Caki2 (cell line): ENCODE measurements around the gene MYOM1. TPM values are rescaled to one million over a fixed set of nuclear protein-coding genes. Genes with fewer than 3 reads are reported as not detected.

Source experiments
- DNase-seq: peaks from one replicate; pipeline ENCODE4 v3.0.0-alpha.2; 2015; ENCODE audit warnings: low read depth
- in situ Hi-C: cut with HindIII; loops from 2 replicates; pipeline ENCODE4 v1.10.0; 2016; ENCODE audit warnings: low sequenced_read_pairs, low pct_unique_long_range_greater_than_20kb, mixed read lengths
- total RNA-seq: library from RNA; depleted of rRNA; stranded (reverse); fragments of >200 nt; shearing (Covaris generic); gene quantifications from 2 replicates; pipeline ENCODE4 v1.2.3, GENCODE V29; 2014; ENCODE audit warnings: low replicate concordance

Gene MYOM1
- total RNA-seq, 1 experiment from 2014 or later = 0.17 TPM

GRCh38 chr18:3171631-3172030, 48.1 kb downstream of the MYOM1 start:
- in situ Hi-C loops = no loop called here
- DNase-seq = no peak

DNA sequence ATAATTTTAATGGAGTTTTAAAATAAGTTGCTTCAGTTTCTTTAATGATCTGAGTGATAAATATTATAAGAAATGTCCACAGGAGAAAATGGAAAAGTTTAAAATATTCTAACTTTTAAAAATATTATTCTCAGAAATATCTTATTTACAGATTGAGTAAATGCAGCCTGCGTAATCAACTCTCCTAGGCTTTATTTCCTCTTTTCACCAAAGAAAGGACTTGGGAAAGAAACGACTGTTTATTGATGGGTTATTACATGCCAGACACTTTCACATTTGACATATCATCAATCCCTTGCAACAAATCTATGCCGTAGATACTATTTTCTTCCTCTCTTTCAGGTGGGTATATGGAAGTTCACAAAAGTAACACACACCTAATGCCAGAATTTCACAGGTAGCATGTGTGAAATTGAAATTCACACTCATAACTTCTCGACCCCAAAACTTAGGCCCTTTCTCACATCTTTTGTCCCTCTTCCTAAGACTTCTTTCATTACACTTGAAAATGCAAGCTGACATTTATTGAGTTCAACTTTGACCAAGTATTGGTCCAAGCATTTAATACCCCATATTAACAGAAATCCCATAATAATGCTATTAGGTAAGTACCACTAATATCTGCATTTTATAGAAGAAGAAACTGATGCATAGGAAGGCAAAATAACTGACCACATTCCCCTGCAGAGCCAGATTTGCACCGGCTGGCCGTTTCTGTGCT, 49.2 kb downstream of the MYOM1 start:
- DNase-seq = no peak
- in situ Hi-C loops = no loop called here

- in situ Hi-C loops = no loop called here
- no peak for DNase-seq
Measured at GRCh38 chr18:3164381-3164780, 55.4 kb downstream of the MYOM1 start.

GRCh38 chr18:3163968-3164367, 55.8 kb downstream of the MYOM1 start:
- no peak for DNase-seq
- in situ Hi-C loops = no loop called here

- peak; percentile 52 for DNase-seq
- in situ Hi-C loops = no loop called here
Measured at GRCh38 chr18:3162181-3162580, 57.6 kb downstream of the MYOM1 start.

DNA sequence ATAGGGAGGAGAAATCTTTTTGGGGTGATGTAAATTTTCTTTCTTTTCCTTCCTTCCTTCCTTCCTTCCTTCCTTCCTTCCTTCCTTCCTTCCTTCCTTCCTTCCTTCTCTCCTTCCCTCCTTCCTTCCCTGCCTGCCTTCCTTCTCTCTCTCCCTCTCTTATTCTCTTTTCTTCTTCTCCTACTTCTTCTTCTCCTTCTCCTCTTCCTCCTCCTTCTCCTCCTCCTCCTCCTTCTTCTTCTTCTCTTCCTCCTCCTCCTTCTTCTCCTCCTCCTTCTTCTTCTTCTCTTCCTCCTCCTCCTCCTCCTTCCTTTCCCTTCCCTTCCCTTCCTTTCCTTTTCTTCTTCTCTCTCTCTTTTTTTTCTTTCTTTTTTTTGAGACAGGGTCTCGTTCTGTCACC, 59.9 kb downstream of the MYOM1 start:
- in situ Hi-C loops = no loop called here
- DNase-seq = no peak

- in situ Hi-C loops = no loop called here
- DNase-seq = no peak
Measured at GRCh38 chr18:3157606-3158005, 62.2 kb downstream of the MYOM1 start.

DNA sequence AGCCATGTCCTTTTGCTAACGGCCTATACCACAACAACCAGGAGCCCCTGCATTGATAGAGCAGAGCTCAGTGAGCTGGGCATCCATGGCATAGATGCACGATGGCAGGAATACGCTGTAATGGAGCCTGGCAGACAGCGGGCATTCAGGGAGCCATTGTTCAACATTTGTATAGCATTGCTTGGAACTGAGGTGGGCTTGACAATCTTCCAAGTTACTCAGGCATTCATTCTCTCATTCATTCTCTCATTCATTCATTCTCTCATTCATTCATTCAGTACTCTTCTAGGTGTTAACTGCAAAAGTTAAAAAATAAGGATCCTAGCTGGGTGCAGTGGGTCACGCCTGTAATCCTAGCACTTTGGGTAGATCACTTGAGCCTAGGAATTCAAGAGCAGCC, 62.7 kb downstream of the MYOM1 start:
- DNase-seq = no peak
- in situ Hi-C loops = no loop called here

- no peak for DNase-seq
- in situ Hi-C loops = no loop called here
Measured at GRCh38 chr18:3156325-3156640, 63.5 kb downstream of the MYOM1 start.

DNA sequence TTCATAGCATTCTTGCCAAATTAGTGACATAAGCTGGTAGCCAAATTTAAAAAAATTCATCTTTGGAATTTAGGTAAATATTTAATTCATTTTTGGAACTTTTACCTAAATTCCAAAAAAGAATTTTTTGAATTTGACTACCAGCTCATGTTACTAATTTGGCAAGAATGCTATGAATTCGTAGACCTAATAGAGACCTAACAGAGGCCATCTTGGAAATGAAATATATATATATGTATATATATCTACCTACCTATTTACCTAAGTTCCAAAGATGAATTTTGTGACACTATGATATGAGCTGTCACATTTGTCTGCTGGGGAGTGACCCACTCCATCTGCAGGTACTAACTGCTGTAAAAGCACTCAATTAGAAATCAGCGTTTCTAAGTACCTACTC, 65.6 kb downstream of the MYOM1 start:
- DNase-seq = no peak
- in situ Hi-C loops = no loop called here

GRCh38 chr18:3153107-3153704, 66.6 kb downstream of the MYOM1 start:
- in situ Hi-C loops = no loop called here

DNA sequence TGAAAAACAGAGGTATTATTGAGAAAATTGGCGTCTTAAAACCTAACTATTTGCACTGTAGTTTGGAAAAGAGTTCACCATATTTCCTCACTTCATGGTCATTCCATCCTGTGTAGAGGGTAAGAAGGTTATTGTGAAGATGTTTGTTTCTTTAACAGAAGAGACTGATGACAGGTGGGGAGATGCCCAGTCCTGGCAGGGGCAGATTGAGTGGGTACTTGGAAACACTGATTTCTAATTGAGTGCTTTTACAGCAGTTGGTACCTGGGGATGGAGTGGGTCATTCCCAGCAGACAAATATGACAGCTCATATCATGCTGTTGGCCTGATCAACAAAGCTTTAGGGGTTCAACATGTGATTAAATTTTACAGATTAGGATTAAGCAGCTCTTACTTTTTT, 67.5 kb downstream of the MYOM1 start:
- DNase-seq = no peak
- in situ Hi-C loops = no loop called here

More at GRCh38 chr18:3153107-3153704, 66.6 kb downstream of the MYOM1 start:
- DNase-seq = peak; percentile 79

- in situ Hi-C loops = no loop called here
- no peak for DNase-seq
Measured at GRCh38 chr18:3151399-3152264, 68.1 kb downstream of the MYOM1 start.

DNA sequence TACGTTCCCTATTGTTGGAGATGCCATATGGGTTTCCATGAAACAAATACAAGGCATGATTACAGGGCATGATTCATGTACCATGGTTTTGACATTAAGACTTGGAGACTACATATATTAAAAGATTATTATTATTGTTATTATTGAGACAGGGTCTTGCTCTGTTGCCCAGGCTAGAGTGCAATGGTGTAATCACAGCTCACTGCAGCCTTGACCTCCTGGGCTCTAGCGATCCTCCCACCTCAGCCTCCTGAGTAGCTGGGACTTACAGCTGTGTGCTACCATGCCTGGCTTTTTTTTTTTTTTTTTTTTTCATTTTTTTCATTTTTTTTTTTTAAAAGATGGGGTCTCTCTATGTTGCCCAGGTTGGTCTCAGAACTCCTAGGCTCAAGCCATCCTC, 69.1 kb downstream of the MYOM1 start:
- no peak for DNase-seq
- in situ Hi-C loops = no loop called here

DNA sequence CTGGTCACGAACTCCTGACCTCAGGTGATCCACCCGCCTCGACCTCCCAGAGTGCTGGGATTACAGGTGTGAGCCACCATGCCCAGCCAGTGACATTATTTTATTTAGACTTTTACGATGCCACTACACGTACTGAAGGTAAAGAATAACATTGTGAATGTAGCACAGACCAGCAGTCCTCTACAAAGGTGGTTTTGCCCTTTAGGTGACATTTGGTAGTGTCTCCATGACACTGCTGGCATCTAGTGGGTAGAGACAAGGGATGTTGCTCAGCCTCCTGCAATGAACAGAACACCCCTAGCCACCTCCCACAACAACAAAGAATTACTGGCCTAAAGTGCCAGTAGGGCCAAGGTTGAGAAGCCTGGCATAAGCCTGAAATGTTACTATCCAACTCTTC, 69.5 kb downstream of the MYOM1 start:
- in situ Hi-C loops = no loop called here
- no peak for DNase-seq

DNA sequence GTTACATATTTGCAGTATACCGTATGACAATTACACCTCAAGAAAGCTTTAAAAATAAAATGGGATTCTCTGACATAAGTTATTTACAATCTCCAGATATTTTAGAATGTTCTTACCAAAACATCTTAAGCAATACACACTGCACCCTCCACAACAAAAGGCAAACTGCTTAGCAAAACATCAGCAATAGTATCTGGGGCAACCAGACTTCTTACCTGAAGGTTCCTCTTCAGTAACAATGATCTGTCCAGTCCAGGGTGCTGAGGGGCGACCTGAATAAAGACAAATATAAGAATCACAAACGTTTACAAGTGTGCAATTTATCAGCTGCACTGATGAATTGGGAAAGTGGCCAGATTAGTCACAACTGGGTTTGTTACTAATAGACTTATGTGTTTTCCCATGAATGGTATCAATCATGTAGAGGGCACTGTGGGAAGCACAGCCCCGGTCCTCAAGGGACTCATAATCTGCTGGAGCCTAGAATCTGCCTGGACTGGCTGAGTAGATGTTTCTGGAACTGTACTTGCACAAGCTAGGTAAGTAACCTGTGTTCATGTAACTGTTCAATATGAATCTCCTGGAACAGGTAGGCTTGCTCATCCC, 70.7 kb downstream of the MYOM1 start:
- in situ Hi-C loops = no loop called here
- no peak for DNase-seq

DNA sequence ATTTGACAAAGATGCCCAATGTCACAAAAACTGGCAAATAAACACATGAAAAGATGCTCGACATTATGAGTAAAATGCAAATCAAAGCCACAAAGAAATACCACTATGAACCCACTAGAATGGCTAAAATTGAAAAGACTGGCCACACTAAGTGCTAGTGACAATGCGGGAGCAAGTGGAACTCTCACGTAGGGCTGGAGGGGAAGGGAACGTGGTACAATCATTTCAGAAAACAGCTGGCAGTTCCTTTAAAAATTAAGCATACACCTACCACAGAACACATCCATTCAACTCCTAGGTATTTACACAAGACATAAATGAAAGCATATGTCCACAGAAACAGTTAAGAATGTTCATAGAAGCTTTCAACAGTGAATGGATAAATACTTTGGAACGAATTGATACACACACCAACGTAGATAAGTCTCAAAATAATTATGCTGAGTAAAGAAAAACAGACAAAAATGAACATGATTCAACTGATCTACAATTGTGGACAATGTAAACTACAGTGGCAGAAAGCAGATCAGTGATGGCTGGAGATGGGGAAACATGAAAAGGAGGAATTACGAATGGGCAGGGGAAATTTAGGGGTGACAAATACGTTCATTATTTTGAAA, 71.7 kb downstream of the MYOM1 start:
- DNase-seq = no peak
- in situ Hi-C loops = no loop called here

GRCh38 chr18:3140986-3141639, 78.7 kb downstream of the MYOM1 start:
- DNase-seq = no peak
- in situ Hi-C loops = no loop called here
